GM23248 (cell line): ENCODE measurements around the gene TGM6. TPM values are rescaled to one million over a fixed set of nuclear protein-coding genes. Genes with fewer than 3 reads are reported as not detected.

Experiments
- DNase-seq: peaks from one replicate; pipeline ENCODE4 v3.0.0-alpha.2; 2015
- H2AFZ ChIP-seq: fragments of 200-600 bp; sonication (generic); 2 replicates; pipeline ENCODE4 v1.6.1; 2016; ENCODE audit warnings: antibody characterized with exemption
- H3F3A ChIP-seq: fragments of 200-600 bp; sonication (generic); 2 replicates; pipeline ENCODE4 v1.6.1; 2016; ENCODE audit warnings: mild to moderate bottlenecking, antibody characterized with exemption, mixed run types; ENCODE audit not compliant: insufficient read depth
- H3K27ac ChIP-seq: fragments of 200-600 bp; sonication (generic); 2 replicates; pipeline ENCODE4 v1.5.1; 2016; ENCODE audit warnings: mild to moderate bottlenecking
- H3K27me3 ChIP-seq: fragments of 200-600 bp; sonication (generic); replicated peaks from 2 replicates; pipeline ENCODE4 v1.6.1; 2016; ENCODE audit warnings: mild to moderate bottlenecking; ENCODE audit not compliant: insufficient read depth
- H3K36me3 ChIP-seq: fragments of 200-600 bp; sonication (generic); 2 replicates; pipeline ENCODE4 v1.6.1; 2016; ENCODE audit warnings: low read depth, mild to moderate bottlenecking
- H3K4me1 ChIP-seq: fragments of 200-600 bp; sonication (generic); 2 replicates; pipeline ENCODE4 v1.6.1; 2016; ENCODE audit warnings: mild to moderate bottlenecking; ENCODE audit not compliant: insufficient read depth
- H3K4me2 ChIP-seq: fragments of 200-600 bp; sonication (generic); one replicate; pipeline ENCODE4 v1.6.1; 2016; ENCODE audit warnings: mild to moderate bottlenecking; ENCODE audit not compliant: unreplicated experiment
- H3K4me3 ChIP-seq: fragments of 200-600 bp; sonication (generic); 2 replicates; pipeline ENCODE4 v1.5.1; 2016; ENCODE audit warnings: mild to moderate bottlenecking
- H3K79me2 ChIP-seq: fragments of 200-600 bp; sonication (generic); 2 replicates; pipeline ENCODE4 v1.6.1; 2016; ENCODE audit warnings: mild to moderate bottlenecking; ENCODE audit not compliant: insufficient read depth
- H3K9ac ChIP-seq: fragments of 200-600 bp; sonication (generic); 2 replicates; pipeline ENCODE4 v1.6.1; 2016; ENCODE audit warnings: mild to moderate bottlenecking
- H3K9me2 ChIP-seq: fragments of 200-600 bp; sonication (generic); 2 replicates; pipeline ENCODE4 v1.6.1; 2016; ENCODE audit warnings: mixed run types, mild to moderate bottlenecking, moderate library complexity; ENCODE audit not compliant: insufficient read depth
- H3K9me3 ChIP-seq: fragments of 200-600 bp; sonication (generic); one replicate; pipeline ENCODE4 v1.6.1; 2017; ENCODE audit warnings: low read depth
- H4K20me1 ChIP-seq: fragments of 200-600 bp; sonication (generic); 2 replicates; pipeline ENCODE4 v1.6.0; 2016; ENCODE audit not compliant: insufficient read depth
- EZH2 ChIP-seq: fragments of 200-600 bp; sonication (generic); IDR thresholded peaks from 2 replicates; pipeline ENCODE4 v1.6.1; 2018; ENCODE audit warnings: antibody characterized with exemption, mild to moderate bottlenecking; ENCODE audit not compliant: insufficient read depth, poor library complexity, severe bottlenecking
- EZH2phosphoT487 ChIP-seq: fragments of 200-600 bp; sonication (generic); IDR thresholded peaks from 2 replicates; pipeline ENCODE4 v1.6.1; 2018; ENCODE audit warnings: antibody characterized with exemption, moderate library complexity, mild to moderate bottlenecking, low read depth; ENCODE audit not compliant: insufficient read depth
- WGBS, 2 experiments: methylation state at CpG; one replicate each; pipeline ENCODE4 v1.1.6; 2015 to 2017; ENCODE audit warnings: low lambda C conversion rate in 2 of 2, low coverage in 1 of 2; ENCODE audit errors: missing lambda C conversion rate in 2 of 2; 5-methylcytosine and 5-hydroxymethylcytosine counted together
- in situ Hi-C: fragments of 300-500 bp; cut with MboI; formaldehyde crosslinking; loops from 2 replicates; pipeline ENCODE4 v1.15.0; 2020
- polyA plus RNA-seq: library from polyadenylated mRNA; unstranded; fragments of >200 nt; fragmentation: Nextera tagmentation; extraction: Ambion mirVana; gene quantifications from 2 replicates; pipeline ENCODE4 v1.2.1, GENCODE V29; 2016
- total RNA-seq: library from RNA; depleted of rRNA; stranded (reverse); fragments of >200 nt; shearing (Covaris generic); gene quantifications from 2 replicates; pipeline ENCODE4 v1.2.3, GENCODE V29; 2014

TGM6 gene
- total and polyA plus RNA-seq, 2 experiments from 2014 or later = not detected

GRCh38 chr20:2449386-2449785, 68.7 kb downstream of the TGM6 start:
- no peaks in the 10 kb centered on the region for H3K79me2 ChIP-seq
- no peaks in the 10 kb centered on the region for H3K9me2 ChIP-seq
- no peaks in the 10 kb centered on the region for H3K9me3 ChIP-seq
- in situ Hi-C loops = no loop called here
- no peaks in the 10 kb centered on the region for H3K36me3 ChIP-seq
- no peak for TF ChIP-seq EZH2phosphoT487
- no peaks in the 10 kb centered on the region for H3K27me3 ChIP-seq
- no peak overlapping the region for H3K4me2 ChIP-seq
- no peak overlapping the region for H3K27ac ChIP-seq
- no peak overlapping the region for H3K9ac ChIP-seq
- no peak overlapping the region for H3K4me3 ChIP-seq
- H3F3A ChIP-seq = peaks cover 19% of the 10 kb centered on the region
- no peaks in the 10 kb centered on the region for H4K20me1 ChIP-seq
- 77 to 93% methylated on average over 1 of the region's 1 CpG for WGBS, 2 experiments
- H3K4me1 ChIP-seq = peaks cover 10% of the 10 kb centered on the region; the same call in 1 of the 2 replicates
- DNase-seq = no peak
- no peak overlapping the region for H2AFZ ChIP-seq

DNA sequence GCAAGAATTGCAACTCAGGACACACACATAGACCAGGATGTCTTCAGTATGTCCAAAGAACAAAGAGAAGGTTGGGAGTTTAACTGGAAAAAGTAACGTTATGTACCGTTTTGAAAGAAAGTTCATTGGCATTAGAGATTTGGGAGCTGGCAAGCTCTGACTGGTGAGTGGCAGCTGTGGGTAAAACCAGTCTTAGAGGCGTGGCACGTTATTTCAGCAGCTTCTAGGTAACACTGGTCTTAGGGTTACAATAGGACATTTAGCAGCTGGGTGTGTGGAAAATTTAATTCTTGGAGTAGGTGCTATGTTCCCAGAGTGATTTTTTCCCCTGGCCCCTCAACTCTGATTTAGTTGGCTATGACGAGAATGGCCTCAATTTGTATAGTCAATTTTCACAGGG, 70.7 kb downstream of the TGM6 start:
- no peaks in the 10 kb centered on the region for H3K36me3 ChIP-seq
- no peaks in the 10 kb centered on the region for H4K20me1 ChIP-seq
- peaks cover 22% of the 10 kb centered on the region for H3F3A ChIP-seq
- no peak for TF ChIP-seq EZH2phosphoT487
- no peak for TF ChIP-seq EZH2
- H2AFZ ChIP-seq = no peak overlapping the region
- H3K4me1 ChIP-seq = peaks cover 10% of the 10 kb centered on the region; the same call in 1 of the 2 replicates
- in situ Hi-C loops = loop anchor here (10.0 kb wide), 1 partner anchor 487 kb away; no protein-coding TSS in a partner anchor
- no peak overlapping the region for H3K27ac ChIP-seq
- WGBS, 2 experiments = 86 to 91% methylated on average over 5 of the region's 5 CpGs
- no peak overlapping the region for H3K4me2 ChIP-seq
- no peaks in the 10 kb centered on the region for H3K9me2 ChIP-seq
- no peaks in the 10 kb centered on the region for H3K27me3 ChIP-seq
- no peaks in the 10 kb centered on the region for H3K9me3 ChIP-seq
- H3K9ac ChIP-seq = no peak overlapping the region
- no peak overlapping the region for H3K4me3 ChIP-seq
- no peak for DNase-seq
- no peaks in the 10 kb centered on the region for H3K79me2 ChIP-seq

- no peak overlapping the region for H3K4me2 ChIP-seq
- no peaks in the 10 kb centered on the region for H3K9me3 ChIP-seq
- H3K36me3 ChIP-seq = no peaks in the 10 kb centered on the region
- no peak for TF ChIP-seq EZH2
- in situ Hi-C loops = loop anchor here (10.0 kb wide), 1 partner anchor 487 kb away; no protein-coding TSS in a partner anchor
- peak; percentile 83 for DNase-seq
- no peak overlapping the region for H2AFZ ChIP-seq
- H3K79me2 ChIP-seq = no peaks in the 10 kb centered on the region
- no peak overlapping the region for H3K9ac ChIP-seq
- no peaks in the 10 kb centered on the region for H3K9me2 ChIP-seq
- H3K4me1 ChIP-seq = peaks cover 10% of the 10 kb centered on the region; the same call in 1 of the 2 replicates
- H4K20me1 ChIP-seq = no peaks in the 10 kb centered on the region
- H3K4me3 ChIP-seq = no peak overlapping the region
- H3K27me3 ChIP-seq = no peaks in the 10 kb centered on the region
- WGBS, 2 experiments = 50 to 52% methylated on average over 8 of the region's 8 CpGs
- H3F3A ChIP-seq = peaks cover 29% of the 10 kb centered on the region
- no peak overlapping the region for H3K27ac ChIP-seq
These were observed 71.4 kb downstream of the TGM6 start for GRCh38 chr20:2451939-2452732.

DNA sequence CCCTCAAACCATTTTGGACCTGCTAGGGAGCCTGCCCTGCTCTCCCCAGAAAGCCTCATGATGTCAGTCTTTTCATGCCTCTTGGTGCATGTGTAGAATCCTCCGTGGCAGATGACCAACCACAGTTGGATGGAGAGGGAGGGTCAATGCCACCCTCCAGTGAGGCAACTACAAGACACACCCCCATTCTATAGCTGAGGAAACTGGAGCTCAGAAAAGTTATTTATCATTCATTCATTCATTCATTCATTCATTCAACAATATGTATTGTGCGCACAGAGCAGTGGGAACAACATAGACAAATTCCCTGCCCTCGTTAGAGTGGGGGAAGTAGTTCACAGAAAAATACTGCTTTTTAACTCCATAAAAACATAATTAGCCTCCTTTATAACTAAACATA, 73.1 kb downstream of the TGM6 start:
- H3K4me3 ChIP-seq = no peak overlapping the region

More for the DNA sequence above, 73.1 kb downstream of the TGM6 start:
- Histone ChIP-seq H2AFZ (no peak overlapping the region), H3K27me3 (no peaks in the 10 kb centered on the region), H3K4me2 (no peak overlapping the region), H4K20me1 (no peaks in the 10 kb centered on the region), H3K9me3 (no peaks in the 10 kb centered on the region), H3K36me3 (no peaks in the 10 kb centered on the region), H3F3A (peaks cover 43% of the 10 kb centered on the region), H3K9me2 (no peaks in the 10 kb centered on the region), H3K9ac (no peak overlapping the region), H3K27ac (no peak overlapping the region), H3K4me1 (peaks cover 10% of the 10 kb centered on the region; the same call in 1 of the 2 replicates), H3K79me2 (no peaks in the 10 kb centered on the region)
- WGBS, 2 experiments = 87 to 92% methylated on average over 3 of the region's 3 CpGs
- in situ Hi-C loops = loop anchor here (10.0 kb wide), 1 partner anchor 489 kb away; no protein-coding TSS in a partner anchor
- no peak for DNase-seq
- TF ChIP-seq EZH2phosphoT487 (no peak), EZH2 (no peak)
